ENCODE measurements around the gene MYO1G. TPM values are rescaled to one million over a fixed set of nuclear protein-coding genes. Genes with fewer than 3 reads are reported as not detected.

MYO1G gene
- polyA plus RNA-seq, 2 of the 4 experiments (the other 2 are of a cell fraction): 0.06 TPM; not detected in 1

DNA sequence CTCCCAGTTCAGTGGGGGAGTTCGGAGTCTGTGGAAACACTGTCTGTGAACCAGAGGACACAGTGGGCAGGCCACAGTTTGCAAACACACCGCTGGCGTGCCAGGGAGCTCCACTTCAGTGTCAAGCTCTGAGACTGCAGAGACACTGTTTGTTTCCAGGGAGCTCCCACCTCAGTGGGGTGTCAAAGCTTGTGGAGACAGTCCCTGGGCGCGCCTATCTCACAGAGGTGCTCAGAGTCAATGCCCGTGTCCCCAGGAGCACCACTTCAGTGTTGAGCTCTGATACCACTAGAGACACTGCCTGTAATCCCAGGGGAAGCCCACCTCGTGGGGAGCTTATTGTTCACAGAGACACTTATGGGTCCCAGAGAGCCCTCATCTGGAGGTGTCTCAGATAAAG lies 4.3 kb downstream of the MYO1G start (continued):
- TF ChIP-seq, protein P1, sequence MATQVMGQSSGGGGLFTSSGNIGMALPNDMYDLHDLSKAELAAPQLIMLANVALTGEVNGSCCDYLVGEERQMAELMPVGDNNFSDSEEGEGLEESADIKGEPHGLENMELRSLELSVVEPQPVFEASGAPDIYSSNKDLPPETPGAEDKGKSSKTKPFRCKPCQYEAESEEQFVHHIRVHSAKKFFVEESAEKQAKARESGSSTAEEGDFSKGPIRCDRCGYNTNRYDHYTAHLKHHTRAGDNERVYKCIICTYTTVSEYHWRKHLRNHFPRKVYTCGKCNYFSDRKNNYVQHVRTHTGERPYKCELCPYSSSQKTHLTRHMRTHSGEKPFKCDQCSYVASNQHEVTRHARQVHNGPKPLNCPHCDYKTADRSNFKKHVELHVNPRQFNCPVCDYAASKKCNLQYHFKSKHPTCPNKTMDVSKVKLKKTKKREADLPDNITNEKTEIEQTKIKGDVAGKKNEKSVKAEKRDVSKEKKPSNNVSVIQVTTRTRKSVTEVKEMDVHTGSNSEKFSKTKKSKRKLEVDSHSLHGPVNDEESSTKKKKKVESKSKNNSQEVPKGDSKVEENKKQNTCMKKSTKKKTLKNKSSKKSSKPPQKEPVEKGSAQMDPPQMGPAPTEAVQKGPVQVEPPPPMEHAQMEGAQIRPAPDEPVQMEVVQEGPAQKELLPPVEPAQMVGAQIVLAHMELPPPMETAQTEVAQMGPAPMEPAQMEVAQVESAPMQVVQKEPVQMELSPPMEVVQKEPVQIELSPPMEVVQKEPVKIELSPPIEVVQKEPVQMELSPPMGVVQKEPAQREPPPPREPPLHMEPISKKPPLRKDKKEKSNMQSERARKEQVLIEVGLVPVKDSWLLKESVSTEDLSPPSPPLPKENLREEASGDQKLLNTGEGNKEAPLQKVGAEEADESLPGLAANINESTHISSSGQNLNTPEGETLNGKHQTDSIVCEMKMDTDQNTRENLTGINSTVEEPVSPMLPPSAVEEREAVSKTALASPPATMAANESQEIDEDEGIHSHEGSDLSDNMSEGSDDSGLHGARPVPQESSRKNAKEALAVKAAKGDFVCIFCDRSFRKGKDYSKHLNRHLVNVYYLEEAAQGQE (IDR thresholded peaks at IDR 0.05): no peak
- TF ChIP-seq TFCP2L1 (CRISPR knock-in tag; IDR thresholded peaks at IDR 0.05): no peak
- no peak for TF ChIP-seq FOSL2 (IDR thresholded peaks at IDR 0.05)
- no peak for TF ChIP-seq FOSL2 (CRISPR knock-in tag; IDR thresholded peaks at IDR 0.05)
- TF ChIP-seq HOXA7 (CRISPR knock-in tag; IDR thresholded peaks at IDR 0.05): no peak
- no peak for TF ChIP-seq RARB (CRISPR knock-in tag; IDR thresholded peaks at IDR 0.05)
- TF ChIP-seq, protein P2, sequence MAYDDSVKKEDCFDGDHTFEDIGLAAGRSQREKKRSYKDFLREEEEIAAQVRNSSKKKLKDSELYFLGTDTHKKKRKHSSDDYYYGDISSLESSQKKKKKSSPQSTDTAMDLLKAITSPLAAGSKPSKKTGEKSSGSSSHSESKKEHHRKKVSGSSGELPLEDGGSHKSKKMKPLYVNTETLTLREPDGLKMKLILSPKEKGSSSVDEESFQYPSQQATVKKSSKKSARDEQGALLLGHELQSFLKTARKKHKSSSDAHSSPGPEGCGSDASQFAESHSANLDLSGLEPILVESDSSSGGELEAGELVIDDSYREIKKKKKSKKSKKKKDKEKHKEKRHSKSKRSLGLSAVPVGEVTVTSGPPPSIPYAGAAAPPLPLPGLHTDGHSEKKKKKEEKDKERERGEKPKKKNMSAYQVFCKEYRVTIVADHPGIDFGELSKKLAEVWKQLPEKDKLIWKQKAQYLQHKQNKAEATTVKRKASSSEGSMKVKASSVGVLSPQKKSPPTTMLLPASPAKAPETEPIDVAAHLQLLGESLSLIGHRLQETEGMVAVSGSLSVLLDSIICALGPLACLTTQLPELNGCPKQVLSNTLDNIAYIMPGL (CRISPR knock-in tag; IDR thresholded peaks at IDR 0.05; ENCODE audit: borderline replicate concordance): no peak
- no peak for TF ChIP-seq HOXB13 (CRISPR knock-in tag; IDR thresholded peaks at IDR 0.05; ENCODE audit: low read depth)
- no peak for TF ChIP-seq PHF8 (IDR thresholded peaks at IDR 0.05; ENCODE audit: borderline replicate concordance, low read depth)
- TF ChIP-seq, protein P3, sequence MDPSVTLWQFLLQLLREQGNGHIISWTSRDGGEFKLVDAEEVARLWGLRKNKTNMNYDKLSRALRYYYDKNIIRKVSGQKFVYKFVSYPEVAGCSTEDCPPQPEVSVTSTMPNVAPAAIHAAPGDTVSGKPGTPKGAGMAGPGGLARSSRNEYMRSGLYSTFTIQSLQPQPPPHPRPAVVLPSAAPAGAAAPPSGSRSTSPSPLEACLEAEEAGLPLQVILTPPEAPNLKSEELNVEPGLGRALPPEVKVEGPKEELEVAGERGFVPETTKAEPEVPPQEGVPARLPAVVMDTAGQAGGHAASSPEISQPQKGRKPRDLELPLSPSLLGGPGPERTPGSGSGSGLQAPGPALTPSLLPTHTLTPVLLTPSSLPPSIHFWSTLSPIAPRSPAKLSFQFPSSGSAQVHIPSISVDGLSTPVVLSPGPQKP (IDR thresholded peaks at IDR 0.05; ENCODE audit: low read depth, low read length): no peak

DNA sequence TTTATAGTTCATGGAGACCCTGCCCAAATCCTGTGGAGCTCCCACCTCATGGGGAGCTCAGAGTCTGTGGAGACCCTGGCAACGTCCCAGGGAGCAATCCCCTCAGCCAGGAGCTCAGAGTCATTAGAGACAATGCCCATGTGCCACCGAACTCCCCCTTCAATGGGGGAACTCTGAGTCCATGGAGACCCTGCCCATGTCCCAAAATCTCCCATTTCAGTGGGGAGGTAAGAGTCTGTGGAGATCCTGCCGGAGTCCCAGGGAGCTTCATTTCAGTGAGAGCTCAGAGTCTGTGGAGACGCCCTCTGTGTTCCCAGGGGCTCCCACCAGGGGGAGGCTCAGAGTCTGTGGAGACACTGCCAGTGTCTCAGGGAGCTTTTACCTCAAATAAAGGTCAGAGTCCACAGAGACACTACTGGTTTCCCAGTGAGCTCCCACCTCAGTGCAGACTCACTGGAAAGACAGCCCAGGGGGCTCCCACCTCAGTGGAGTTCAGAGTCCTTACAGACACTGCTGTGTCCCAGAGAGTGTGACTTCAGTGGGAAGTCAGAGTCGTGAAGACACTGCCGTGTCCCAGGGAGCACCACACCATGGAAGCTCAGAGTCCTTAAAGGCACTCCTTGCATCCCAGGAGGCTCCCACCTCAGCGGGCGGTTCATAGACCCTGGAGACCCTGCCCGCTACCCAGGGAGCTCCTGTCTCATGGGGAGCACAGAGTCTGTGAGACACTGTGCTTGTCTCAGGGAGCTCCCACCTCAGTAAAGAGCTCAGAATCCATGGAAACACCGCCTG lies 5.0 kb downstream of the MYO1G start:
- CTCF ChIA-PET: interaction anchor here (0.6 to 3.4 kb wide), 16 partner anchors 9 to 385 kb away, joined by 3 to 33 read pairs (median 4); no protein-coding TSS in a partner anchor
- DNase-seq (ENCODE audit: low read depth in 1 of 2, low spot score in 1 of 2) (peak in 1 of 2 experiments; percentile 35), FAIRE-seq (no peak), ATAC-seq (peak; percentile 52 to 81; a peak in 5 of 6 replicates)
- Histone ChIP-seq H3K4me3 (no peak overlapping the region), H3K4me1 (peaks cover 4% of the 10 kb centered on the region; the same call in 1 of the 3 replicates), H3K4me2 (no peak overlapping the region), H3K27ac (no peak overlapping the region; a peak in 1 of 6 replicates), H3K9me3 (no peaks in the 10 kb centered on the region)
- 39% methylated on average over 5 of the region's 10 CpGs for WGBS (ENCODE audit: missing lambda C conversion rate)
- TF ChIP-seq, protein P2 (CRISPR knock-in tag; IDR thresholded peaks at IDR 0.05; ENCODE audit: borderline replicate concordance): no peak
- TF ChIP-seq RAD21 (conservative IDR thresholded peaks at IDR 0.05 in 1 of 2, IDR thresholded peaks at IDR 0.05 in 1 of 2): peak in 1 of 2 experiments; percentile 46; a peak in 2 of 5 replicates
- TF ChIP-seq CHD2 (IDR thresholded peaks at IDR 0.05; ENCODE audit: low read length, partially characterized antibody): no peak
- TF ChIP-seq FOSL2 (IDR thresholded peaks at IDR 0.05): no peak
- no peak for TF ChIP-seq FOSL2 (CRISPR knock-in tag; IDR thresholded peaks at IDR 0.05)
- TF ChIP-seq NR3C1 (IDR thresholded peaks at IDR 0.05): no peak
- TF ChIP-seq FOSB (CRISPR knock-in tag; IDR thresholded peaks at IDR 0.05): no peak
- TF ChIP-seq HEYL (CRISPR knock-in tag; IDR thresholded peaks at IDR 0.05): no peak
- TF ChIP-seq, protein P4, sequence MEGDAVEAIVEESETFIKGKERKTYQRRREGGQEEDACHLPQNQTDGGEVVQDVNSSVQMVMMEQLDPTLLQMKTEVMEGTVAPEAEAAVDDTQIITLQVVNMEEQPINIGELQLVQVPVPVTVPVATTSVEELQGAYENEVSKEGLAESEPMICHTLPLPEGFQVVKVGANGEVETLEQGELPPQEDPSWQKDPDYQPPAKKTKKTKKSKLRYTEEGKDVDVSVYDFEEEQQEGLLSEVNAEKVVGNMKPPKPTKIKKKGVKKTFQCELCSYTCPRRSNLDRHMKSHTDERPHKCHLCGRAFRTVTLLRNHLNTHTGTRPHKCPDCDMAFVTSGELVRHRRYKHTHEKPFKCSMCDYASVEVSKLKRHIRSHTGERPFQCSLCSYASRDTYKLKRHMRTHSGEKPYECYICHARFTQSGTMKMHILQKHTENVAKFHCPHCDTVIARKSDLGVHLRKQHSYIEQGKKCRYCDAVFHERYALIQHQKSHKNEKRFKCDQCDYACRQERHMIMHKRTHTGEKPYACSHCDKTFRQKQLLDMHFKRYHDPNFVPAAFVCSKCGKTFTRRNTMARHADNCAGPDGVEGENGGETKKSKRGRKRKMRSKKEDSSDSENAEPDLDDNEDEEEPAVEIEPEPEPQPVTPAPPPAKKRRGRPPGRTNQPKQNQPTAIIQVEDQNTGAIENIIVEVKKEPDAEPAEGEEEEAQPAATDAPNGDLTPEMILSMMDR (IDR thresholded peaks at IDR 0.05): peak; percentile 25; the same call in 1 of the 3 replicates
- POLR2A ChIA-PET: interaction anchor here (0.6 to 1.9 kb wide), 7 partner anchors 9 to 138 kb away, joined by 3 to 8 read pairs (median 5); partner anchors contain the start of genes PURB and TBRG4

Measured in A549 (cell line).